Measurements from ENCODE around the gene SIPA1L2.
A peak's percentile ranks its signal among the peaks of the same experiment; 100 is the strongest.

The SIPA1L2 gene

DNA sequence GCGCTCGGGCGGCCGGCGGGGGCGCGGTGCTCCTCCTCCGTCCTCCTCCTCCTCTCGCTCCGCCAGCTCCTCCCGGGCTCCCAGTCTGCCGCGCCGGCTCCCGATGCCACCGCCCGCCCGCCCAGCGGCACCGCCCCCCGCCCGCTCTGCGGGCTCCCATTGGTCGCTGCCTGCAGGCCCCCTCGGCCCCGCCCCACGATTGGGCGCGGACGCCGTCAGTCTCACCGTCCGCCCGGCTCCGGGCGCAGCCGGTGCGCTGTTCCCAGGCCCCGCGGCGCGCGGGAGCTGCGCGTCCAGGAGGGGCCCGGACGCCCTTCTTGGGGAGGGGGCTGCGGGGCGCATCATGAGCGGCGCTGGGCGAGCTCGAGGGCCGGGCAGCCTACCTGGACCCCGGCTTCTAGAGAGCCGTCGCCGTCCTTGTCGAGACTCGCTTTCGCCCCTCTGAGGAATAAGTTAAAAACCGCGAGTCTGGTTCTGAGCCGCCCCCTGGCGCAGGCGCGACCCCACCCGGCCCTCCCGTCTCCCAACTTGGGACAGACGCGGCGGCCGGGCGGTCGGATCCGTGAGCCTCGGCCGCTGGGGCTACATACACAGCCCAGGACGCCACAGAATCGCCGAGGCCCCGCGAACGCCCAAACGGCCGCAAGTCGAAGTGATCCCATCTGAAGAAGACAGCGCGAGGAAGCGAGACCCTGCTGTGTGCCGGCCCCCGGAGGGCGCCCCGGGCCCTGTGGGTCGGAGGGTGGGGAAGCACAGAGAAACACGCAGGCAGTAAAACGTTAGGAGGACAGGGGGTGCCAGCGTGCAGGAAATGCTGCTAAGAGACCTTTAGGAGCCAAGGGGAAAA, at the start of gene SIPA1L2:
Gene SIPA1L2, minus strand, starts transcription at position 87 of the 847 bp plus-strand sequence. CDS start 114,794 bp downstream, outside the sequence.
- DNase-seq: peak; percentile 86

- DNase-seq: no peak
Measured at GRCh38 chr1:232678185-232678886, 48.4 kb upstream of the SIPA1L2 start.

- no peak for DNase-seq
Measured at GRCh38 chr1:232676307-232676706, 46.4 kb upstream of the SIPA1L2 start.

DNA sequence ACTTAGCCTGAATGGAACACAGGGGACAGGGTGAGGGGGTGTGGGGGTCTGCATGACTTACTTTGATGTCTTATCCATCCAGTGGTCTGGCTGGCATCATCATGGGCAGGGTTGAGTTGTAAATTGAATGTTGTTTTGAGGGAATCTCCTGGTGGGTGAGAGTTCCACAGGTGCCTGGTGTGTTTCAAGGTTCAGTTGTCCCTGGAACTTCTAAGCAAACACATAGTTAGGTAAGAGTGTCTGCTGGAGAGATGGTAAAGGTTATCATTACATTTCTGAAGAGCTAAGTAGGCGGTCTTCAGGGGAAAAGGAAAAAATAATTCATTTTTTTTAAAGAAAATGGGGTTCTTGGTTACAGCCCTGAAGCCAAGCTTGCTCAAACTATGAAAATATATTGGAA, 46.0 kb upstream of the SIPA1L2 start:
- DNase-seq: no peak

GRCh38 chr1:232675260-232675659, 45.3 kb upstream of the SIPA1L2 start:
- no peak for DNase-seq

DNA sequence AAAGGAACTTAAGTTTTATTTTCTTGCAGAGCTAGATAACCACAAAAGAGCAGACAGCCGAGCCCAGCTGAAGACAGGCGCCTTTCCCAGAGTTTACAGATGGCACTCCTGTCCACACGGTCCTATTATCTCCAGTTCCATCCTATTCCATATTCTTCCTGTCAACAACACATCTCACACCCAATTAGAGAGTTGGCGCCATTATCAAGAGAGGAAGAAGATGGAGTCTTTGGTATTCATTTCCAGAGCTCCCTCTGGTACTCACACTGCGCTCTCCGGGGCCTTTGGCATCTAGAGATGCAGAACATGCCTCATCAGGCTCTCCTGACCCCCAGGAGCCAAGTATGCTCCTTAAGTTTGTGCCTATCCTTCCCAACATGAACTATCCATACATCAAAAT, 43.3 kb upstream of the SIPA1L2 start:
- no peak for DNase-seq

- no peak for DNase-seq
Measured at GRCh38 chr1:232669981-232670747, 40.2 kb upstream of the SIPA1L2 start.

- DNase-seq: no peak
Measured at GRCh38 chr1:232667778-232668165, 37.8 kb upstream of the SIPA1L2 start.

DNA sequence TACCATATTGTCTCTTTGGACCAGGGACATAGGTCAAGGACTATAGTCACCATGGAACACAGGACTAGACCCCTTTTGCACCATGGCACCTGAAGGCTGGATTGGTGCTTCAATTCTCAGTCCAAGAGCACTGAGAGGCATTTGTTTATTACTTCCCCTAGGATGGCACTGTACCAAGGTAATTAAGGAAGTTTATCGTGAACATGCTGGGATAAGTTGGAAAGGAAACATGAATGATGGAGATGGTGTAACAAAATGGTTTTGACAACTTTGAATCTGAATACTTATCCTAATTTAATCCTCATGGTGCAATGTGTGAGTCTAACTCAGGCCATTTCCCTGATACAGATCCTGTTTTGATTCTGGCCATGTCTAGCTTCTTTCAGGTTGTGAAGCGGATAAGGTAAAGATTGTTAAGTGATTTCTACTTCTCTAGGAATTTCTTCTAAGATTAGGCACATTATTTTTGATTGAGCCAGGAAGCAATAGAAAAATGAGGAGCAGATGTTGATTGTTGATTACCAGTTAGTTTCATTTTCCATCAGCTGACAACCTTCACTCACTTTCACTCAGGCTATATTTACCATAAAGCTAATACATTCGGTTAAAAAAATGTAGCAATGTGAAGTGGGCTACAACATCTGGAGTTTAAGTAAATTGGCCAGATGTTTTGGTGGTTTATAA, 37.3 kb upstream of the SIPA1L2 start:
- DNase-seq: no peak

DNA sequence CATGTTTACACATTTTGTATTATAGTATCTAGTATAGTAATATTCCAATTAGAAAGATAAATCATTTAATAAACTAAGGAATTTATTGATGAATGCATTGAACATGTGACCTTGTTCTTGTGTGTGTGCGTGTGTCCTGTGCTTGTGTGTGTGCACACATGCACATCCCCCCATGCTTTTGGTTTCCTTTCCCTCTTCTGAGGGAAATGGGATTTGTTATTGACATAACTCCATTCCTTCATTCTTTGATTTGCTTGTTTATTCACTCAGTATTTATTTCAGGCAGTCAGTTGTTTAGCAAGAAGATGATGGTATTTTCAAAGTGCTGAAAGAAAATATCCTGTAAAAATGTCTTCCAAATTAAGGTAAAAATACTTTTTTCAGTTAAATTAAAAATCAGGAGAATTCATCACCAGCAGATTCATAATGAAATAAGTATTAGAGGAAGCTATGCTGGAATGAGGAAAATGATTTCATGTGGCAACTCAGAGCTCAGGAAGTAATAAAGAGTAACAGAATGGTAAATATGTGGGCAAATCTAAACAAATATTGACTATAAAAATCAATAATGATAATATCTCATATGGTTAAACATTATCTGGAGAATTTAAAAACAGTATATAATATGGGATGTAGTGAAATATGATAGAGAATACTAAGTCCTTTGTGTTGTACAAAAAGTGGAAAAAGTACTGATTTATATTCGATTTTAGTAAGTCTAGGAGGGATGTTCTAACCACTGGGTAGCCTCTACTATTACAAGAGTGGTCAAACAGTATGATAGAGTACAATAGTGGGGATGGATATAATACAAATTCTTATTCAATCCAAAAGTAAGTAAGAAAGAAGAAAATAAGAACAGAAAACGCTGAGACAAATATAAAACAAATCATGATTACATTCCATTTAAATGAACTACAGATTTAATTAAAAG, 35.2 kb upstream of the SIPA1L2 start:
- DNase-seq: no peak

- no peak for DNase-seq
Measured at GRCh38 chr1:232662910-232663309, 33.0 kb upstream of the SIPA1L2 start.

- DNase-seq: no peak
Measured at GRCh38 chr1:232658386-232658785, 28.5 kb upstream of the SIPA1L2 start.

- DNase-seq: no peak
Measured at GRCh38 chr1:232657426-232658005, 27.6 kb upstream of the SIPA1L2 start.

DNA sequence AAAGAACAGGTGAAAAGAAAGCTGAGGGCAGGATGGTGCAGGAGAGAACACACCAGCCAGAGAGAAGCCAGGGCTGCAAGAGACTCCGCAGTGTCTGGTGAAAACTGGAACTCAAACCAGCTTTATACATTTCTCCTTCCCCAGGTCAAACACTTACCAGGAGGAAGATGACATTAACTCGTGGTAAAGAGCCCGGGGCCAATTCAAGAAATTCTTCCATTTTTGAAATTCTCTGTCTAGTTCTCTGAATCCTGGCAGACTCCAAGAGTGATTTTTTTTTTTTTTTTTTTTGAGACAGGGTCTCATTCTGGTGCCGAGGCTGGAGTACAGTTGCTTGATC, 25.8 kb upstream of the SIPA1L2 start:
- DNase-seq: no peak

DNA sequence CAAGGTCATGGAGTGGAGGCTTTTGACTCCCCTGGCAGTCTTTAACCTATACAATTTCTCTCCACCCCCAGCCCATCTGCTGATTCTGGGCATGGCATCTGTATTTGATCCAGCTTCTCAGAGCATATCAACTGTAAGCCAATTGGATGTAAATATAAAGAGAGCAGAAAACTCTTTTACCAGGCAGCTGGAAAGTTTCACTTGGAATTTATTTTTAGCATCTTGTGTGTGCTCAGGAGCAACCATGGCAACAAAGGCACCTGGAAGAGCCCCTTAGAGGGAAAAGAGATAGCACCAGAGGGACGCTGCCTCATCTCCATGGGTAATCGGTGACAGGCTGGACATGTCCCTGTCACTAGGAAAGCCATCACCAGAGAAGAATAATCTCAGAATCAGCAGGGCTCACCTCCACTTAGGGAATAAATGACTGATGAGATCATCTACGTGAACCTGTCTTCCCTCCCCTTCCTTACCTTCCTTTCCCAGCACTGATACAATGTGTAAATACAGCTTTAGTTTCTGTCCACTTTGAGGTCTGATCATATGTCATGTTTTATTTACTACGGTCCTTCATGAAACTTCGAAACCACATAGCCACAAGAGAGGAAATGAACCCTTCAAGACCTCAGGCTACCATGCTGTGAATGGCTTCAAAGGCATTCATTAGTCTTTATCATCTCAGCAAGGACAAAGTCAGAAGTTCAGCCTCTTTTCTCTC, 25.3 kb upstream of the SIPA1L2 start:
- no peak for DNase-seq

DNA sequence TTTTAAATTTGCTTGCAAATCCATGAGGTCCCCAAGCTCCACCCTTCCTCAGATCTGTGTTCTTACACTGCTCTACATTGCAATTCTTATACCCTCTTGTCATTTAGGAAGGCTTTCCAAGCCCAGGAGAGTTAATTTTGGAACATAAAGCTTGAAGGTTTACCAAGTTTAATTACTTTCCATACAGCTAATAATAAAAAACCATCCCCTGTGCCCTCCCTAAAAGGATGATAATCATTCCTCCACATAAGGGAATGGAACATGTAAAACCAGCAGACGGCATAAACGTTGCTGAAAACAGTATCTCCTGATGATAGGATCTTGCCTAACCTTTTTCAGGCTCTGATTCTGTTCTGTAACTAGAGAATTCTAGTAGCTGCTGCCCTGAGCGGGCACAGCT, 23.9 kb upstream of the SIPA1L2 start:
- DNase-seq: no peak

DNA sequence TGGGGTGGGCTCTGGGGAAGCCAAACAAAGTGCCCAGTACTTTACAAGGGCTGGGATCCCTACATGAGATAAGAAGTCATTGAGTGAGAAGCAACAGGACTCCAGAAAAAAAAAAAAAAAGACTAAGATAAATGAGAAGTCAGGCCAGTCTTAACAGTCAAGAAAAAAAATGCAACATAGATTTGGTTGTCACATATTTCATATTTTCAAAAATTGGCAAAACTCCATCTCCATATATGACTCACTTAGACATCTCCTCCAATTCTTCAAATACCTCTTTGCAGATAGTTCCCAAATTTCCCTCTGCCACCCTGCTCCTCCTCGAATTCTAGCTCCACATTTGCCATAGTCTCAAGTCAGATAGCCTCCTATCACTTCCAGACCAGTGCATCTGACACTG, 20.9 kb upstream of the SIPA1L2 start:
- no peak for DNase-seq

- DNase-seq: no peak
Measured at GRCh38 chr1:232650418-232650817, 20.5 kb upstream of the SIPA1L2 start.

- no peak for DNase-seq
Measured at GRCh38 chr1:232648316-232648715, 18.4 kb upstream of the SIPA1L2 start.

GRCh38 chr1:232644209-232644608, 14.3 kb upstream of the SIPA1L2 start:
- no peak for DNase-seq

GRCh38 chr1:232643251-232643650, 13.3 kb upstream of the SIPA1L2 start:
- DNase-seq: no peak

Data from CD4-positive, alpha-beta T cell treated with Interleukin-17A for 1 hour (primary cell).